Measurements from ENCODE around the gene CCDC88C. TPM values are rescaled to one million over a fixed set of nuclear protein-coding genes. Genes with fewer than 3 reads are reported as not detected.

The CCDC88C gene
- polyA plus RNA-seq, 2 of the 4 experiments (the other 2 are of a cell fraction) = 2.9 to 3.7 TPM

- TF ChIP-seq TP53 (CRISPR knock-in tag; IDR thresholded peaks at IDR 0.05) = no peak
- no peak for TF ChIP-seq RARB (CRISPR knock-in tag; IDR thresholded peaks at IDR 0.05)
- TF ChIP-seq MYC (IDR thresholded peaks at IDR 0.05; ENCODE audit: borderline replicate concordance, low read length) = no peak
- TF ChIP-seq CHD2 (IDR thresholded peaks at IDR 0.05; ENCODE audit: low read length, partially characterized antibody) = no peak
- TF ChIP-seq, protein P1, sequence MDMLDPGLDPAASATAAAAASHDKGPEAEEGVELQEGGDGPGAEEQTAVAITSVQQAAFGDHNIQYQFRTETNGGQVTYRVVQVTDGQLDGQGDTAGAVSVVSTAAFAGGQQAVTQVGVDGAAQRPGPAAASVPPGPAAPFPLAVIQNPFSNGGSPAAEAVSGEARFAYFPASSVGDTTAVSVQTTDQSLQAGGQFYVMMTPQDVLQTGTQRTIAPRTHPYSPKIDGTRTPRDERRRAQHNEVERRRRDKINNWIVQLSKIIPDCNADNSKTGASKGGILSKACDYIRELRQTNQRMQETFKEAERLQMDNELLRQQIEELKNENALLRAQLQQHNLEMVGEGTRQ (IDR thresholded peaks at IDR 0.05) = no peak
- TF ChIP-seq E2F6 (IDR thresholded peaks at IDR 0.05; ENCODE audit: borderline replicate concordance, low read depth) = no peak
- no peak for TF ChIP-seq ESRRA (IDR thresholded peaks at IDR 0.05; ENCODE audit: borderline replicate concordance, low read length)
- no peak for TF ChIP-seq ZFP36 (IDR thresholded peaks at IDR 0.05; ENCODE audit: borderline replicate concordance, partially characterized antibody)
- TF ChIP-seq MAX (IDR thresholded peaks at IDR 0.05) = no peak
- WGBS (ENCODE audit: missing lambda C conversion rate) = 87% methylated on average over 5 of the region's 5 CpGs
- CTCF ChIA-PET = interaction anchor here (0.7 to 3.3 kb wide), 4 partner anchors 9 to 166 kb away, joined by 3 to 15 read pairs (median 6); no protein-coding TSS in a partner anchor
- no peaks in the 10 kb centered on the region for H3K9me3 ChIP-seq
- no peak for ATAC-seq
- no peak for DNase-seq (ENCODE audit: low read depth in 1 of 2, low spot score in 1 of 2)
- H3K27ac ChIP-seq = no peak overlapping the region
- POLR2A ChIA-PET = no interaction called here
- FAIRE-seq = no peak
- no peaks in the 10 kb centered on the region for H3K4me1 ChIP-seq
- no peak overlapping the region for H3K4me2 ChIP-seq
- H3K4me3 ChIP-seq = no peak overlapping the region
Measured at GRCh38 chr14:91278383-91278715, 139.3 kb downstream of the CCDC88C start.

DNA sequence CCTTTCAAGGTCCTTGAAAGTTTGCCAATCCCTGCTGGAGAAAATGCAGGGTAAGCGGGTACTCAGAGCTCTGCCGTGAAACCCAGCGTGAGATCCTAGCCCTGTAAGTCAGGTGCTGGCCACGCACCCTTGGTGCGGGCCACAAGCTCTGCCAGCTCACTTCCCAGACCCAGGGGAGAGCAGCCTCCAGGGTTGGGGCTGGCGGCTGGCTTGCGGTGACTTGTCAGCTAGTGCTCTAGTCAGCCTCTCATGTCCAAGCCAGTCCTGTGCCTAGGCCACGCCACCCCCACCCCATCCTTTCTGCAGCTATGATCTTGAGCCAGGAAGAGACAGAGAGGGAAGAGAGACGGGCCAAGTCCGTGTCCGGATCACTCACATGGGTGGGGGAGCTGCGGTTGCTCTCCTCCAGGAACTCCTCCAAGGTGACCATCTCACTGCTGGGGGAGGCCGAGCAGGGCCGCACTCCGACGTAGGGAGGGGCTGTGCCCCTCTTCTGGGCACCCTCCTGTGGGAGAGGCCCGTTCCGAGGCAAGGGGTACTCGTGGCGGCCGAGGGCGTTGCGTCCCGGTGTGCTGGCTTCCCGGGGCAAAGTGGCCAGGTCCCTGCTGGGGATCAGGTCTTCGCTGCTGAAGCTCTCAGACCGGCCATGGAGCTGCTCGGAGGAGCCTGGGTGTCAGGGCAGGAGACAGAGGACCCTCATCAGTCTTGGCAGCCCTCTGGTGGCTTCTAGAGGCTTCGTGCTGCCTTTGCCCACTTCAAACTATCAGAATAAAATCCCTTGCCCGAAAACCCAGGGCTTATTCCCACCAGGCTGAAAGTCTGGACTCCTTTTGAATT lies 139.9 kb downstream of the CCDC88C start:
- TF ChIP-seq HES2 (IDR thresholded peaks at IDR 0.05) (no peak), NFE2L2 (conservative IDR thresholded peaks at IDR 0.05; ENCODE audit: low read length) (no peak), HMGXB4 (CRISPR knock-in tag; IDR thresholded peaks at IDR 0.05; ENCODE audit: borderline replicate concordance) (no peak), HEYL (CRISPR knock-in tag; IDR thresholded peaks at IDR 0.05) (no peak), CHD2 (IDR thresholded peaks at IDR 0.05; ENCODE audit: low read length, partially characterized antibody) (no peak), NR3C1 (IDR thresholded peaks at IDR 0.05) (no peak), KDM1A (IDR thresholded peaks at IDR 0.05; ENCODE audit: low read depth) (no peak), TFCP2L1 (CRISPR knock-in tag; IDR thresholded peaks at IDR 0.05) (no peak), RAD21 (conservative IDR thresholded peaks at IDR 0.05 in 1 of 2, IDR thresholded peaks at IDR 0.05 in 1 of 2) (no peak), EHMT2 (IDR thresholded peaks at IDR 0.05; ENCODE audit: low read depth) (no peak), EHF (CRISPR knock-in tag; IDR thresholded peaks at IDR 0.05) (no peak), POLR2A (IDR thresholded peaks at IDR 0.05; ENCODE audit: low read length) (no peak), ELK1 (IDR thresholded peaks at IDR 0.05; ENCODE audit: low read depth, low read length) (no peak), FOXS1 (CRISPR knock-in tag; IDR thresholded peaks at IDR 0.05) (no peak)
- WGBS (ENCODE audit: missing lambda C conversion rate) = 93% methylated on average over 19 of the region's 30 CpGs
- no peak for ATAC-seq
- CTCF ChIA-PET = interaction anchor here (0.7 to 3.3 kb wide), 5 partner anchors 9 to 166 kb away, joined by 3 to 15 read pairs (median 4); no protein-coding TSS in a partner anchor
- Histone ChIP-seq H3K4me3 (no peak overlapping the region), H3K9me3 (no peaks in the 10 kb centered on the region), H3K4me1 (no peaks in the 10 kb centered on the region), H3K27ac (no peak overlapping the region), H3K4me2 (no peak overlapping the region)
- FAIRE-seq = no peak
- POLR2A ChIA-PET = no interaction called here
- no peak for DNase-seq (ENCODE audit: low read depth in 1 of 2, low spot score in 1 of 2)

Measured in A549 (cell line).